CMK (cell line): ENCODE results near the gene DYNLT1.
"Not testable (repeated sequence)": the region's sequence is repeated elsewhere in the genome, so short reads cannot be mapped to it uniquely, and the experiment has no call there.

Experiments
- DNase-seq: peaks from one replicate; pipeline ENCODE4 v3.0.0-alpha.2; 2010; ENCODE audit warnings: low read depth

The DYNLT1 gene

GRCh38 chr6:158642097-158642601 lies 2.4 kb downstream of the DYNLT1 start:
- no peak for DNase-seq

DNA sequence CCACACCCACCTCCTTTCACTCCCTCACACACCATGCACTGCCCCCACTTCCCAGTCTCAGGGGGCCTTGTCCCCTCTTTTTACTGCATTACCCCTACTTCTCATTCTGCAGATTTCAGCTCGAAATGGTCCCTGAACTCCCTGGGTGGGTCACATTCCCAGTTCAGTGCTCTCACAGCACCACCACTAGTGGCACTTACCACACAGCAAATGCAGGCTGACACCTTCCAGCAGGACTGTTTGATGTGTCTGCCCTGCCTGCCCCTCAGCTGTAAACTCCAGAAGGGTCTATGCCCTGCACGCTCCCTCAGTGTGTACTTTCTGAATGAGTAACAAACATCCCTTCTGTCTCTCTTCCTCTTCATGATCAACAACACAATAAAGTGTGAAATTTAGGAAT lies 4.0 kb downstream of the DYNLT1 start:
- no peak for DNase-seq

DNA sequence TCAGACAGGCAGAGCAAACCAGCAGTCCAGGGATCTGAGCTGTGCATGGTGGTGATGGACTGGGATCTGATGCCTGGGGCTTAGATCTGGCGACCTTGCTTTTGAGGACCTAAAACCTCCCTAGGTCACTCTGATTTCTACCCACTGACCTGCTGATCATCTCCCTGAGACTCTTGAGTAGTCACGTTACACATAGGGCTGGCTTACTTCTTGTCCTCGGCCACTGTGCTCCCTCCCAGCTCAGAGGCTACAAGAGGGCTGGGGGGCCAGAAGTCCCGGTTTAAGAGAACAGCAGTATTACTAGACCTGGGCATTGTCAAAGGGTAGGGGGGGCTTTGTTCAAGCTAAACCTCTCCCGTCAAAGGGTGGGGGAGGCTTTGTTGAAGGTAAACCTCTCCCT lies 5.5 kb downstream of the DYNLT1 start:
- DNase-seq = no peak

DNA sequence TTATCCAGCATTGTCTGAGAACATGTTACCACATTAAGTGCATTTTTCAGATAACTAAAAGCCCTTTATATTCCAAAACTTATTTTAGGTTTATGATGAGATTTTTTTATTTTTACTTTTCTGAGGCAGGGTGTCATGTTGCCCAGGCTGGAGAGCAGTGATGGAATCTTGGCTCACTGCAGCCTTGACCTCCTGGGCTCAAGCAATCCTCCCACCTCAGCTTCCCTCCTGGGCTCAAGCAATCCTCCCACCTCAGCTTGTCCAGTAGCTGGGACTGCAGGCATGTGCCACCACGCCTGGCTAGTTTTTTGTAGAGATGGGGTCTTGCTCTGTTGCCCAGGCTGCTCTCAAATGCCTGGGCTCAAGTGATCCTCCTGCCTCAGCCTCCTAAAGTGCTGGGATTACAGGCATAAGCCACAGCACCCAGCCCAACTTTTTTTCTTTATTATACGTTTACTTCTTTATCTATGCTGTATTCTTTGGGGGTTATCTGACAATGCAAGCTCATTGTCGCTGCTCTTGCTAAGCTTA lies 6.2 kb downstream of the DYNLT1 start:
- no peak for DNase-seq

- DNase-seq = no peak
These were observed 7.8 kb downstream of the DYNLT1 start for GRCh38 chr6:158636778-158637177.

DNA sequence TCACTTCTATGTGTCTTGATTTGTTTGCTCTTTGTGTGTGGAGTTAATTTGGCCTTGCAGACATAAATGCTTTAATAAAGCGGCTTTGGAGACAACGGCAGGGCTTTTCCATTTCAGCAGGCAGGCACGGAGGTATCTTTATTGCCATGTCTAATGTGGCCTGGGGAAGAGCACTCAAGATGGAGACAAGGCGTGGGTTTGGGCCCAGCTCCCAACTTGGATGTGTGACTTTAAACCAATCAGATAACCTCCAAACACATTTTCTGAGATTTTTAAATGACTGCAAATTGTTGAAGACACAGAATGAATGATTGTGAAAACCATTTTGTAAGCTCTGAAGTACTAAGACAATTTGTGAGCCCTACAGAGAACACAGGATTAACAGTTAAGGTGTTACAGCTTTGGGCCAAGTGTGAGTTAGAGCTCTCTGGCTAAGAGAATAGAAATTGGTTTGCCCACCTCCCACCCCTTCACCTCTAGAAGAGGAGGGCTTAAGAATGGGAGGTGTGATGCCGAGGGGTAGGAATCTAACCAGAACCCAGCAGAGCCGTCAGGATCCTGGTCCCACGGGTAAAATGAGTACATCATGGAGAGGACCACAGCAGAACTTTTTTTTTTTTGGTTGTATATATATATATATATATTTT lies 9.0 kb downstream of the DYNLT1 start:
- DNase-seq = no peak

- DNase-seq = no peak
These were observed 9.7 kb downstream of the DYNLT1 start for GRCh38 chr6:158634695-158635426.

DNA sequence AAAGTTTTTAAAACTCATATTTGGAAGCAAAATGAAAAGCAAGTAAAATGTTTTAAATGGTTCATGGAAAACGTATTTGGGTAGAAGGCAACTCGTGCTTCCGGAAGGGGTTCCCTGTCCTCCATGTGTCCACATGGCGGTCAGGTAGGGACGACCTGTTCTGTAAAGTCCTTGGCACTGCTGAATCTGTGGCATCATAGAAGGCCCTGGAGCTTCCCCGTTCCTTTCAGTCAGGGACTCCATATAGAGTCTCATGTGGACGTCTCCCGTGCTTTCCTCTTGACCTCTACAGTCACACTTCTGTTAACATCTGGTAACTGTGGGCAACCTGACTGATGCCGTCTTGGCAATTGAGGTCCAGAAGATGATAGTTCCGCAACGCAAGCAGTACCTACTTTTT lies 11.4 kb downstream of the DYNLT1 start:
- DNase-seq = no peak

GRCh38 chr6:158632538-158633119 lies 11.9 kb downstream of the DYNLT1 start:
- not testable (repeated sequence) for DNase-seq

DNA sequence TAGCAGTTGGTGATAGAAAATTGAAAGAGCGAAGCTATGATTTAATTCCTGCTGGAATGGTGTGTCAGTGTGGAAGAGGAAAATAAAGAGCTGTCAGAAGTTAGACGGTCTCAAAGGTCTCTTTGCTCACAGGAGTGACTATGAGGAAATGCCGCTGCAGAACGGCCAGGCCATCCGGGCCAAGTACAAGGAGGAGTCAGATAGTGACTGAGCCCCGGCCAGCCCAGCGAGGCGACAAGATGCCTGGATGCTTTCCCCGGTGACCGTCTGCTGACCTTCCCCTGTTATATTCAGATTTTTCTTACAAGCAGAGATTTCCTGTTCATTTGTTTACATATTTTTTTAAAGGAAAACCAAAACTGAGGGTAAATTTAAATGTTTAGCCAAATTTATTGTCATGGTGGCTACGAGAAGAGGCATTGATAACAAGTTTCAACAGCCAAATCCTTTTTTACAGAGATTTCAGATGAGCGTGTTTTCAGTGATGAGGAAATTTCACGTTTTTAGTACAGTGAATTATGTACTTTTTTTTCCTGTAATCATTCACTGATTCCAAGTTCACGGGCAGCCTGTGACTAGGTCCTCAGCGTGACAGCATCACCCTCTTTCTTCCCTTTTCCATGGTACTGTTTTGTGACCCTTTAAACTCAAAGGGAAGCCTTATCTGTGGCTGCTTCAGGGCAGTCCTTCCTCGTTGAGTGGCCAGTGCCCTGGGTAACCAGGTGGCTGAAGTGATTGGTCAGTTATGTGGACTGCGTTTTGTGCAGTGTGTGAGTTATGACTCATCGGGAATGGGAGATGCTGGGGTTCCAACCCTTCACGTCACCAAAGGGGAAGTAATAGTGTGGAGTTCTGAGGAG lies 12.6 kb downstream of the DYNLT1 start:
- peak; percentile 94 for DNase-seq

GRCh38 chr6:158630938-158631616 lies 13.5 kb downstream of the DYNLT1 start:
- no peak for DNase-seq

GRCh38 chr6:158629367-158630221 lies 14.9 kb downstream of the DYNLT1 start:
- DNase-seq = no peak

GRCh38 chr6:158628542-158628941 lies 16.0 kb downstream of the DYNLT1 start:
- DNase-seq = no peak

DNA sequence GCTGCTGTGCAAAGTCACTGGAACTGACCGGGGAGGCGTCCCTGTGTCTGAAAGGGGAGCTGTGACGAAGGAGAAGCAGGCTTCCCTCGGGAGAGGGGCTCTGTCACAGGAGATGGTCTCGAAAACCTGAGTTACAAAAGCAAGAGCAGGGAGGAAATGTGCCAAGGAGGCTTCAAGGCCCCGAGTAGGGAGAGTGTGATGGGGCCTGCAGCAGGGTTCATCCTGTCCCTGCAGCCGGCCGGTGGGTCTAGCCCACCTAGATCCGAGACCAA lies 16.7 kb downstream of the DYNLT1 start:
- no peak for DNase-seq

DNA sequence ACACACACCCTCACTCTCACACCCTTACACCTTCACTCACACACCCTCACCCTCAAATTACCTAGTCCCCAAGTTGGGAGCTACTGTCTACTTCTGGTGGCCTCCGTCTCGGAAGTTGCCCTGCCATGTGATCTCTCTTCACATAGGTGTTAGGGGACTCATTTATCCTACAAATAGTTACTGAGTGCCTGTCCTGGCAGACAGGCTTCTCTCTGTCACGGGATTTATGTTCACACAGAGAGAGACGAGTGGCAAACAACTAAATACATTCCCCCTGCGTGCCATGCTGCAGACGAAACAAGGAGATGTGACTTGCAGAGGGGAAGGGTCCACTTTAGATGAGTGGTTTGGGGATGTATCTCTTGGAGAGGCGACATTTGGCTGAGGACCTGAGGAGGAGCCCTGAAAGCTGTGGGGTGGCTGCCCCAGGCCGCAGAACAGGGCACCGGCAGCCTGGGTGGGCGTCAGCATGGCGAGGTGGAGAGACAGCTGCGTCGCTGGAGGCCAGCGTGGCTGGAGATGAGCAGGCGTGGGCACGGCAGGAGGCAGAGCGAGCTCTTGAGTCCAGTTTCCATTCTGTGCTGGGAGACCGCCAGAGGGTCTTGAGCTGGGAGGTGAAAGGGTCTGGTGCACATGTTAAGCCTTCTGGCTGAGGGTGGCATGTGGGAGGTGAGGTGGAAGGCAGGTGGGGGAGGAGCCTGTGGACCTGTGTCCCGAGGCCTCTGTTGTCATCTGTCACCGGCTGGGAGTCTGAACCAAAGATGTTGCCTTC lies 17.2 kb downstream of the DYNLT1 start:
- DNase-seq = no peak

DNA sequence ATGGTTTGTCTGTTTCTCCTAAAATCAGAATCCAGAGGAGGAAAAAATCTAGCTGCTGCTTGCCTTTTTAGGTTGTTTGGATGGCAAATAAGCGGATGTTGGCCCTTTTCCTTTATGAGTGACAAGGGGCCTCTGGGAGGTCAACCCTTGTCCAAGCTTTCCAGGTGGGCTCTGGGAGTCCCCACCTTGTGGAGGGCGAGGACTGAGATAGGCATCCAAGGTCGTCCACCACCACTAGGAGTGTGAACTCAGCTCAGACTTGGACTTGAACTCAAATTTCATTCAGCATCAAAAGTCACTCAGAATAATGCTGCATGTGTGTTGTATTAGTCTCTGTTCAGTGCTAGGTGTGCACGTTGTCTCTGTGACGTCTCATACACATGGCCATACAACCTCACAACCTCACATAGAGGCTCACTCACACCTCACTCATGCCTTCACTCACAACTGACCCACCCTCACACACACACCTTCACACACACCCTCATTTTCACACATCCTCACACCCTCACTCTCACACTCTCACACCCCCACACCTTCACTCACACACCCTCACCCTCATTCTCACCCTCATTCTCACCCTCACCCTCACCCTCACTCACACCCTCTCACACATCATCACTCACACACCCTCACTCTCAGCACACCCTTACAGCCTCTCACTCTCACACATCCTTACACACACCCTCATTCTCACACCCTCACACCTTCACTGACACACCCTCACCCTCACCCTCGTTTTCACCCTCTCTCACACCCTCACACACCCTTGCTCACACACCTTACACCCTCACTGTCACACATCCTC lies 18.0 kb downstream of the DYNLT1 start:
- no peak for DNase-seq

GRCh38 chr6:158625881-158626305 lies 18.6 kb downstream of the DYNLT1 start:
- no peak for DNase-seq

DNA sequence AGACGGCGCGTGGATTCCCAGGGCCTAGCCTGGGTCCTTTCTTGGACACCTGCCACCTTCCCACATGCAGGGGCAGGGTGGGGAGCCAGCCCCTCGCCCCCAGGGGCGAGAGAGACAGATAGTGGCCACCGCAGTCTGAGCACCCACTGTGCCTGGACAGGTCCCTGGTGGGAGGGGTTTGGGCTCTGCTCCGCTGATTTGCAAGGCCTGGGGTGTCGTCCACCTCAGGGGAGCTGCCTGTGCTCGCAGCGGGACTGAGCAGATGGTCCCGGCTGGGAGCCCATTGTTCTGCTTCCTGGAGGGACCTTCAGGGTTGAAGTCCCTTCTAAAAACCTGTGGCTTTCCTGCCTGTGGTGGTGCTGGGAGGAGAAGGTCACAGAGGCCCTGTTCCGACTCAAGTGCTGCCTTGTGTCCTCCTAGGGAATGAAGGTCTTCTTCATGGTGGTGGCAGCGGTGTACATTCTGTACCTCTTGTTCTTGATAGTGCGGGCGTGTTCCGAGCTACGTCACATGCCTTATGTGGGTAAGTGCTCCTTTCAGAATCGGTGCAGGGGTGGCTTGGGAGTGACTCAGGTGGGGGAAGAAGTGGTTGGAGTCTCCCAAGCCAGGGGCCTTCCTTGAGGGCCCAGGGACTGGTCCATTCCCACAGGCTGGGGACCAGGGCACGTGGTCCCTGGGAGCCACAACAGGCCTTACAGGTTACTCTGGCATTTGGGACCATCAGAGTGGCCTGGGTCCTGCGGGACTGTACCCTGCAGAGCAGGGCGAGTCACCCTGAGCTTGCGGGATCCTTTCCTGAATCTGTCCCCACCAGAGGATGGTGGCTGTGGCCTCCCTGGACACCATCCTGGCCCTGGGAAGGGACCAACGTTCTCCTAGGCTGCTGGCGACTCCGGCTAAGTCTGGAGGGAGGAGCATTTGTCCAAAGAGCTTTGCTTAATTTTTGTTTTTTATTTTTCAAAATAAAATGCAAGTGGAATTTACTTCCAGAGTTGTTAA lies 19.6 kb downstream of the DYNLT1 start:
- DNase-seq = no peak
